ENCODE results near the gene POU6F1.

Gene POU6F1

DNA sequence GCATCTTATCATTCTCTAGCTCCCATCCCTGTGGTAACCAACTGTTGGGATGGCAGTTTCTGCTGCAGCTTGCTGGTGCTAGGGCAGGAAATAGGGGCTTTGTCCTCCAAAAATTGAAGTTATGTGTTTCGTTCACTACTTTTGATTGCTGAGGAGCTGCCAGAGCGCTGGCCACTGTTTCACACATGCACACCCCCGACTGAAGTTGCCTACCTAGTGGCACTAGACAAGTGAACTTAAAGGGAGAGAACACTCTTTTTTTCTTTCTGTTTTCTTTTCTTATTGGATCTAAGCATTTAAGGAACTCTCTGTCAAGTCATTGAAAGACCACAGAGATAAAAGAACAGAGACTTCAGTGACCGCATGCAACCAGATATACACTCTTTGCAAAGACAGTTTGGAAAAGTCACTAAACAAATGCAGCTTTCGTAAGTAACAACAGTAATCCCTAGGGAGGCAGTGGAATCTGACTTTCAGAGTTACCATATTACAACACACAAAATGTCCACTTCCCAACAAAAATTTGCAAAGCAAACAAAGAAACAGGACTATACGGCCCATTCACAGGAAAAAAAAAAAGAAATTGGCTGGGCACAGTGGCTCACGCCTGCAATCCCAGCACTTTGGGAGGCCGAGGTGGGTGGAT lies 56.9 kb downstream of the POU6F1 start:
- DNase-seq = no peak

DNA sequence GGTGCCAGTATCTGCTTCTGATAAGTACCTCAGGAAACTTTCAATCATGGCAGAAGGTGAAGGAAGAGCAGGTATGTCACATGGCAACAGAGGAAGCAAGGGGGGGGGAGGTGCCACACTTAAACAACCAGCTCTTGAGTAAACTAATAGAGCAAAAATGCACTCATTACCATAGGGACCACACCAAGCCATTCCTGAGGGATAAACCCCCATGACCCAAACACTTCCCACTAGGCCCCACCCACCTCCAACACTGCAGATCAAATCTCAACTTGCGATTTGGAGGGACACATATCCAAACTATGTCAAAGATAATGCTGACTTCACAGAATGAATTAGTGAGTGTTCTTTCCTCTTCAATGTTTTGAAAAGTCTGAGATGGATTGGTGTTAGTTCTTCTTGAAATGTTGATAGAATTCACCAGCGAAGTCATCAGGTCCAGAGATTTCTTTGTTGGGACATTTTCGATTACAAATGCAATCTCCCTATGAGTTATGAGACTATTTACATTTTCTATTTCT lies 61.6 kb downstream of the POU6F1 start:
- no peak for DNase-seq

DNA sequence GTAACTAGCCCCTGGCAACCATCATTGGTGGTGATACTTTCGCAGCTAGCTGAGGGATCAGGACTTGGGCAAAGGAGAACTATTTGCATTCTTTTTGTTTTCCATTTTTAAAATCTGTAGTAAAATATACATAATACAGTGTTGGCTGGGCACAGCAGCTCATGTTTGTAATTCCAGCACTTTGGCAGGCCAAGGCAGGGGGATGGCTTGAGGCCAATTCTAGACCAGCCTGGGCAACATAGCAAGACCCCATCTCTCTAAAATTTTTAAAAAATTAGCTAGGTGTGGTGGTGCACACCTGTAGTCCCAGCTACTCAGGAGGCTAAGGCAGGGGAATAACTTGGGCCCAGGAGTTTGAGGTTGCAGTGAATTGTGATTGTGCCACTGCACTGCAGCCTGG lies 64.9 kb downstream of the POU6F1 start:
- DNase-seq = no peak

DNA sequence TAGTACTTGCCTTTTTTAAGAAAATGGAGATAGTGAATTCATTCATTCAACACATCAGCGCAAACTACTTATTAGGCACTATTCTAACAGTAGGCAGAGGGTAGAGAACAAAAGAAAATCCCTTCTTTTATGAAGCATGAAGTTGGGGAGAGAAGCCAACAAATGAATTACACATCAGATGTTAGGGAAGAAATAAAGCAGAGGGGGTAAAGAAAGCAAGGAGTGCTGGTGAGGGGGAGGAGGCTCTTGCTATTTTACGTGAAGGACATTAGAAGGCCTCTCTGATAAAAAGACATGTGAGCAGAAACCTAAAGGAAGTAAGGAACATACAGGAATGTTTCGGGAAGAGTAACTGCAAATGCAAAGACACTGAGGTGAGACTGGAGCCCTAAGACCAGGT lies 67.1 kb downstream of the POU6F1 start:
- DNase-seq = no peak

DNA sequence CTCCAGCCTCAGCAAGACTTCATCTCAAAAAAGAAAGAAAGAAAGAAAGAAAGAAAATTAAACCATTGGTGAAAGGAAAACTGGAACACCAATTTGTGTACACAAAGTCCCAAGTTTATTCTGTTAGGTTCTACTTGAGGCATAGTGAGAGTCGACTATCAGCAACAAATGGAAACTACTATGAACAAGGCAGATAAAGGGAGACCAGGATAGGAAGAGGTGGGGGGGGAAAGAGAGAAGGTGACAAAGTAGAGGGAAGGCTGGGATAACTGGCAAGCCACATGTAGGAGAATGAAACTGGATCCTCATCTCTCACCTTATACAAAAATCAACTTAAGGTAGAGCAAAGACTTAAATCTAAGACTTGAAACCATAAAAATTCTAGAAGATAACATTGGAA lies 70.6 kb downstream of the POU6F1 start:
- DNase-seq = no peak

DNA sequence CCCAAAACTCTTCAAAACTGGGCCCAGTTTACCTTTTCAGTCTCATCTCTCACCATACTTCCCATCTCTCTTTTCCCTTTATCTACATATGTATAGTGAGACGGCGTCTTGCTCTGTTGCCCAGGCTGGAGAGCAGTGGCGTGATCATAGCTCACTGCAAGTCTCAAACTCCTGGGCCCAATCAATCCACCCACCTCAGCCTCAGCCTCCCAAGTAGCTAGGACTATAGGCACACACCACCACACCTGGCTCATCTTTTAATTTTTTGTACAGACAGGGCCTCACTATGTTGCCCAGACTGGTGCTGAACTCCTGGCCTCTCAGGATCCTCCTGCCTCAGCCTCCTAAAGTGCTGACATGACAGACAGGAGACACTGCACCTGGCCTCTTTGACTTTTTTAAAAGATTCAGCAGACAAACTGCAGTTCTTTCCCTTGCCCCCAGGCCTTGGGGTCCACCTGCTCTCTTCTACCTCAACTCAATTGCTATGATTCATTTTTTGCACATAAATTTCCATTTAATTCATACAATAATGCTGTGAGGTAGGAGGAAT lies 78.5 kb downstream of the POU6F1 start:
- no peak for DNase-seq
